Keratinocyte (primary cell): ENCODE data around the gene CD69. TPM values are rescaled to one million over a fixed set of nuclear protein-coding genes. Genes with fewer than 3 reads are reported as not detected.

Experiments
- DNase-seq: peaks from one replicate; pipeline ENCODE4 v3.0.0-alpha.2; 2011; ENCODE audit warnings: low read depth, missing footprints, low spot score
- FAIRE-seq: peaks from 2 replicates; lab custom pipeline; 2011; peaks lifted over from hg19 to GRCh38; lab: Jason Lieb, UNC
- H2AFZ ChIP-seq: 2 replicates; pipeline ENCODE4 v1.6.0; 2012; ENCODE audit warnings: low read length, control low read depth, inconsistent platforms; ENCODE audit not compliant: control insufficient read depth
- H3K27ac ChIP-seq: 2 replicates; pipeline ENCODE4 v1.5.1; 2011; ENCODE audit warnings: low read length; ENCODE audit not compliant: control insufficient read depth, insufficient read depth
- H3K27me3 ChIP-seq: 3 replicates; pipeline ENCODE4 v1.6.0; 2011; ENCODE audit warnings: low read length; ENCODE audit not compliant: control insufficient read depth, insufficient read depth; ENCODE audit errors: extremely low read depth
- H3K36me3 ChIP-seq, 2 experiments: 2 replicates in 1 of 2; 3 replicates in 1 of 2; pipeline ENCODE4 v1.5.1; 2011; ENCODE audit warnings: low read length in 2 of 2, mild to moderate bottlenecking in 1 of 2; ENCODE audit not compliant: control insufficient read depth in 2 of 2, insufficient read depth in 2 of 2; ENCODE audit errors: extremely low read depth in 1 of 2
- H3K4me1 ChIP-seq: 3 replicates; pipeline ENCODE4 v1.5.1; 2011; ENCODE audit warnings: low read length; ENCODE audit not compliant: control insufficient read depth, insufficient read depth; ENCODE audit errors: extremely low read depth
- H3K4me2 ChIP-seq: 3 replicates; pipeline ENCODE4 v1.6.0; 2011; ENCODE audit warnings: low read depth, low read length; ENCODE audit not compliant: control insufficient read depth, insufficient read depth; ENCODE audit errors: extremely low read depth
- H3K4me3 ChIP-seq, 3 experiments: fragments of 200-600 bp in 1 of 3; sonication (generic) in 1 of 3; 2 replicates in 2 of 3; 3 replicates in 1 of 3; pipeline ENCODE4 v1.5.1; 2011 to 2016; ENCODE audit warnings: low read length in 3 of 3, mild to moderate bottlenecking in 3 of 3, control low read depth in 2 of 3, inconsistent platforms in 1 of 3, low read depth in 1 of 3, mixed read lengths in 1 of 3, mixed run types in 1 of 3, moderate library complexity in 1 of 3; ENCODE audit not compliant: control insufficient read depth in 2 of 3, insufficient read depth in 2 of 3; ENCODE audit errors: extremely low read depth in 1 of 3
- H3K79me2 ChIP-seq: 2 replicates; pipeline ENCODE4 v1.6.0; 2012; ENCODE audit warnings: low read length; ENCODE audit not compliant: control insufficient read depth, insufficient read depth
- H3K9ac ChIP-seq: 3 replicates; pipeline ENCODE4 v1.6.0; 2011; ENCODE audit warnings: low read length; ENCODE audit not compliant: control insufficient read depth, insufficient read depth; ENCODE audit errors: extremely low read depth
- H3K9me1 ChIP-seq: 3 replicates; pipeline ENCODE4 v1.6.0; 2011; ENCODE audit warnings: low read length; ENCODE audit not compliant: control insufficient read depth, insufficient read depth; ENCODE audit errors: extremely low read depth
- H3K9me3 ChIP-seq: 2 replicates; pipeline ENCODE4 v1.5.1; 2012; ENCODE audit warnings: low read depth, low read length; ENCODE audit not compliant: control insufficient read depth
- H4K20me1 ChIP-seq: 3 replicates; pipeline ENCODE4 v1.6.0; 2011; ENCODE audit warnings: low read length; ENCODE audit not compliant: control insufficient read depth, insufficient read depth; ENCODE audit errors: extremely low read depth
- EZH2 ChIP-seq: IDR thresholded peaks from one replicate; pipeline ENCODE4 v1.6.1; 2012; ENCODE audit warnings: inconsistent platforms, mild to moderate bottlenecking, low read length, moderate library complexity
- dilution Hi-C: fragments of 300-500 bp; cut with MboI; formaldehyde crosslinking; loops from one replicate; pipeline ENCODE4 v1.7.0; 2020; ENCODE audit warnings: low sequenced_read_pairs; ENCODE audit not compliant: extremely low pct_ligation_motif_present
- polyA plus RNA-seq, 5 experiments: library from polyadenylated mRNA; depleted of rRNA in 3 of 5; stranded (reverse) in 3 of 5; stranded (forward) in 1 of 5; unstranded in 1 of 5; fragments of >200 nt; gene quantifications; 1 replicate in 1 of 5; 2 replicates in 3 of 5; 3 replicates in 1 of 5; pipeline versions ENCODE4 v1.2.1 to v1.2.3, GENCODE V29; 2011 to 2012; ENCODE audit warnings: missing spikeins in 2 of 5, low read depth in 1 of 5, low replicate concordance in 1 of 5
- TF ChIP-seq, protein P1 (sequence below), 3 experiments: IDR thresholded peaks in 1 of 3; conservative IDR thresholded peaks in 1 of 3; optimal IDR thresholded peaks in 1 of 3; 2 replicates in 2 of 3; 3 replicates in 1 of 3; pipeline versions ENCODE3 to v1.5.1; 2011; ENCODE audit warnings: low read length in 3 of 3, mild to moderate bottlenecking in 3 of 3, moderate library complexity in 2 of 3, control low read depth in 1 of 3, inconsistent platforms in 1 of 3; ENCODE audit not compliant: insufficient read depth in 2 of 3; ENCODE audit errors: extremely low read depth in 1 of 3

Gene CD69
- polyA plus RNA-seq, 1 donor (not counting 4 experiments of a cell fraction or from before 2014, with no cell fraction given) = not detected

DNA sequence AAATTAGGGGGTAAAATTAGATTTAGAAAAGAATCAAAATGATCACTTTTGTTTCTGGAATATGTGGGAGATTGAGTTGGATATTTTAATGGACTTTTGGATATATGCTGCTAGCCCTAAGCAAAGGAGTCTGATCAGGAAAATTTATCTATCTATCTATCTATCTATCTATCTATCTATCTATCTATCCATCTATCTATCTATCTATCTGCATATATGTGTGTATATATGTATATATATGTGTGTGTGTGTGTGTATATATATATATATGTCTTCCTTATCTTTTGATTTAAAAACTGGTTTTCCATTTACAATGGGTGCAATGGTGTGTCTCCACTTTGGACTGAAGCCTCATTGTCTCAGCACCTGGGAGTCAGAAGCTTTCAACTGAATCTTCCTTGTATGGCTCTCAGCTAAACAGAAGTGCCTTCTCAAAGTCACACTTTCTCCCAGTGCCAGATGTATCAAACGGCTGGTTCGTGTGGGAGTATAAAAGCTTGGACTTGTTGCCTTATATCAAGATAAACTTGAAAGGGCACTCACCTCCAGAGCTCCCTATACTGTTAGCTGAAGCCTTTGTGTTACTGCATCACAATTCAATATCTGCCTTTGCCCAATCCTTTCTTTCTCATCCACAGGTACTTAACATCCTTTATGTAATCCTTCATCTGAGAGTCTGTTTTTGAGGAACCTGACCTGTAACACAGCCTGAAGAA, 31.6 kb upstream of the CD69 start:
- DNase-seq = no peak
- H4K20me1 ChIP-seq = no peaks in the 10 kb centered on the region
- FAIRE-seq = no peak
- H3K4me3 ChIP-seq = no peak overlapping the region
- no peak overlapping the region for H3K27ac ChIP-seq
- H3K4me1 ChIP-seq = no peaks in the 10 kb centered on the region
- H3K9ac ChIP-seq = no peak overlapping the region
- H3K9me1 ChIP-seq = no peaks in the 10 kb centered on the region
- no peaks in the 10 kb centered on the region for H3K36me3 ChIP-seq
- H3K4me2 ChIP-seq = no peak overlapping the region
- no peak overlapping the region for H2AFZ ChIP-seq
- H3K27me3 ChIP-seq = no peaks in the 10 kb centered on the region
- dilution Hi-C loops = no loop called here
- no peaks in the 10 kb centered on the region for H3K79me2 ChIP-seq
- TF ChIP-seq, protein P1, sequence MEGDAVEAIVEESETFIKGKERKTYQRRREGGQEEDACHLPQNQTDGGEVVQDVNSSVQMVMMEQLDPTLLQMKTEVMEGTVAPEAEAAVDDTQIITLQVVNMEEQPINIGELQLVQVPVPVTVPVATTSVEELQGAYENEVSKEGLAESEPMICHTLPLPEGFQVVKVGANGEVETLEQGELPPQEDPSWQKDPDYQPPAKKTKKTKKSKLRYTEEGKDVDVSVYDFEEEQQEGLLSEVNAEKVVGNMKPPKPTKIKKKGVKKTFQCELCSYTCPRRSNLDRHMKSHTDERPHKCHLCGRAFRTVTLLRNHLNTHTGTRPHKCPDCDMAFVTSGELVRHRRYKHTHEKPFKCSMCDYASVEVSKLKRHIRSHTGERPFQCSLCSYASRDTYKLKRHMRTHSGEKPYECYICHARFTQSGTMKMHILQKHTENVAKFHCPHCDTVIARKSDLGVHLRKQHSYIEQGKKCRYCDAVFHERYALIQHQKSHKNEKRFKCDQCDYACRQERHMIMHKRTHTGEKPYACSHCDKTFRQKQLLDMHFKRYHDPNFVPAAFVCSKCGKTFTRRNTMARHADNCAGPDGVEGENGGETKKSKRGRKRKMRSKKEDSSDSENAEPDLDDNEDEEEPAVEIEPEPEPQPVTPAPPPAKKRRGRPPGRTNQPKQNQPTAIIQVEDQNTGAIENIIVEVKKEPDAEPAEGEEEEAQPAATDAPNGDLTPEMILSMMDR (optimal IDR thresholded peaks at IDR 0.05 in 1 of 3, IDR thresholded peaks at IDR 0.05 in 1 of 3, conservative IDR thresholded peaks at IDR 0.05 in 1 of 3; ENCODE audit: extremely low read depth in 1 of 3, insufficient read depth in 2 of 3, low read length in 3 of 3) = no peak
- no peak for TF ChIP-seq EZH2
- H3K9me3 ChIP-seq = no peaks in the 10 kb centered on the region

DNA sequence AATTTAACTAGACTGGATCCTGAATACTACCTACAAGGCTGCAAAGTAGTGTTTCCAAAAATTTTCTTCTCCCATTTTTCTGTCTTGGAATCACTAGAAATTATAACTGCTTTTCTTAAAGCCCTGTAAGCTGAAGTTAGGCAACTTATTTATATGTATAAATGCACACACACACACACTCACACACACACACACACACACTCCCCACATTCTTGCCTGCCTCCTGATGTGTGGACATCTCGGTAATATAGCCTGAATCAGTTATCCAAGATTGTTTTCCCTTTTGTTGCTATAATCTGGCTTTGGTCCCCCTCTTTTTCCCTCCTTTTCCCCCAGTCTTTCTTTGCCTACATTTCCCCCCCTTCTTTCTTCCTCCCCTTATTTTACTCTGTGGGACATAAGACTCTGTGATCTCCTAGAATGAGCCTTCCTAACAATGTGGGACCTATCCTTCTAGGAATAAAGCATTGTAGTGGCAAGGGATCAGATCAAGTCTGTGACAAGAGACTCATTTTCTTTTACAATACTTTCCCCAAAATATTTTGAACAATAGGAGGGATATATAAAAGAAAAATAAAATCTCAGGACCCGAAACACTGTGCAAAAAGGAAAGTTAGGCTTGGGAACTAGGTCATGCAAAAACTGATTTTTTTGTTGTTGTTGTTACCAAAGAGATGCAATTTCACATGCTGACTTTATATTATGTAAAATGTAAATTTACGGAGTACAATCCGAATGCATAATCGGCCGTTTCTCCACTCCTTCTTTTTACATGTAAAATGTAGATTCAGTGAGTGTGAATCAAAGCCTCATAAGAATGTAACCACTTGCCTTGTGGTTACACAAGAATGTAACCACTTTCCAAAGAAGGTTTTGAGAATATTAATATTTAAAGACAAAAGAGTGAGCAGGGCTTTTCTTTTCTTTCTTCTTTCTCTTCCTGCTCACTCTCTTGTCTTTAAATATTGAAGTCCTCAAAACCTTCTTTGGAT, 26.3 kb upstream of the CD69 start:
- dilution Hi-C loops = no loop called here
- Histone ChIP-seq H3K9me1 (no peaks in the 10 kb centered on the region), H3K4me1 (no peaks in the 10 kb centered on the region), H3K27me3 (no peaks in the 10 kb centered on the region), H3K9me3 (no peaks in the 10 kb centered on the region), H3K79me2 (no peaks in the 10 kb centered on the region), H3K4me2 (no peak overlapping the region), H3K4me3 (no peak overlapping the region), H3K27ac (no peak overlapping the region), H3K36me3 (no peaks in the 10 kb centered on the region), H4K20me1 (no peaks in the 10 kb centered on the region), H2AFZ (no peak overlapping the region), H3K9ac (no peak overlapping the region)
- DNase-seq = no peak
- no peak for FAIRE-seq
- TF ChIP-seq, protein P1 (optimal IDR thresholded peaks at IDR 0.05 in 1 of 3, IDR thresholded peaks at IDR 0.05 in 1 of 3, conservative IDR thresholded peaks at IDR 0.05 in 1 of 3; ENCODE audit: extremely low read depth in 1 of 3, insufficient read depth in 2 of 3, low read length in 3 of 3) = no peak
- TF ChIP-seq EZH2 = no peak
